ENCODE results near the gene BDNF.
"Not testable (repeated sequence)": the region's sequence is repeated elsewhere in the genome, so short reads cannot be mapped to it uniquely, and the experiment has no call there.

BDNF gene

GRCh38 chr11:27665508-27666101, 34.6 kb downstream of the BDNF start:
- DNase-seq: not testable (repeated sequence)

- DNase-seq: no peak
Observed at GRCh38 chr11:27663326-27663725, 36.9 kb downstream of the BDNF start.

- no peak for DNase-seq
Observed at GRCh38 chr11:27660171-27660570, 40.1 kb downstream of the BDNF start.

GRCh38 chr11:27658535-27659236, 41.6 kb downstream of the BDNF start:
- no peak for DNase-seq

GRCh38 chr11:27656806-27657483, 43.3 kb downstream of the BDNF start:
- DNase-seq: no peak

GRCh38 chr11:27656320-27656719, 43.9 kb downstream of the BDNF start:
- DNase-seq: no peak

GRCh38 chr11:27653990-27654758, 46.1 kb downstream of the BDNF start:
- DNase-seq: no peak

GRCh38 chr11:27651711-27652110, 48.5 kb downstream of the BDNF start:
- no peak for DNase-seq

GRCh38 chr11:27650988-27651387, 49.3 kb downstream of the BDNF start:
- no peak for DNase-seq

GRCh38 chr11:27649800-27650199, 50.5 kb downstream of the BDNF start:
- DNase-seq: no peak

GRCh38 chr11:27648840-27649239, 51.4 kb downstream of the BDNF start:
- no peak for DNase-seq

- no peak for DNase-seq
Observed at GRCh38 chr11:27646051-27646818, 54.0 kb downstream of the BDNF start.

GRCh38 chr11:27642954-27643353, 57.3 kb downstream of the BDNF start:
- no peak for DNase-seq

GRCh38 chr11:27640954-27641353, 59.3 kb downstream of the BDNF start:
- no peak for DNase-seq

GRCh38 chr11:27635567-27636037, 64.7 kb downstream of the BDNF start:
- no peak for DNase-seq

GRCh38 chr11:27634776-27635175, 65.5 kb downstream of the BDNF start:
- DNase-seq: not testable (repeated sequence)

GRCh38 chr11:27634282-27634681, 66.0 kb downstream of the BDNF start:
- DNase-seq: not testable (repeated sequence)

GRCh38 chr11:27629023-27629422, 71.2 kb downstream of the BDNF start:
- not testable (repeated sequence) for DNase-seq

- no peak for DNase-seq
Observed at GRCh38 chr11:27627979-27628378, 72.3 kb downstream of the BDNF start.

GRCh38 chr11:27626938-27627586, 73.2 kb downstream of the BDNF start:
- DNase-seq: no peak

- no peak for DNase-seq
Observed at GRCh38 chr11:27626269-27626937, 73.9 kb downstream of the BDNF start.

All from cerebellar nuclear complex (tissue), 1 donor.